Muscle layer of colon (tissue), 2 donors: ENCODE measurements around the gene MED25.

Experiments used
- H3K27ac ChIP-seq: one replicate; pipeline ENCODE4 v1.7.0; 2013; ENCODE audit warnings: low read depth, mild to moderate bottlenecking, low read length, moderate library complexity
- H3K27me3 ChIP-seq, 2 donors: one replicate each; pipeline ENCODE4 v1.7.0; 2013; ENCODE audit warnings: low read length in 2 of 2, mild to moderate bottlenecking in 2 of 2; ENCODE audit not compliant: insufficient read depth in 2 of 2, control insufficient read depth in 1 of 2
- H3K36me3 ChIP-seq: one replicate; pipeline ENCODE4 v1.7.0; 2013; ENCODE audit warnings: mild to moderate bottlenecking, low read length; ENCODE audit not compliant: insufficient read depth
- H3K4me1 ChIP-seq: one replicate; pipeline ENCODE4 v1.7.0; 2013; ENCODE audit warnings: mild to moderate bottlenecking, low read length; ENCODE audit not compliant: insufficient read depth
- H3K4me3 ChIP-seq, 2 donors: one replicate each; pipeline ENCODE4 v1.7.0; 2013; ENCODE audit warnings: low read length in 2 of 2, low read depth in 1 of 2, mild to moderate bottlenecking in 1 of 2, moderate library complexity in 1 of 2
- H3K9ac ChIP-seq: one replicate; pipeline ENCODE4 v1.7.0; 2013; ENCODE audit warnings: low read length
- H3K9me3 ChIP-seq: one replicate; pipeline ENCODE4 v1.7.0; 2013; ENCODE audit warnings: mild to moderate bottlenecking, low read length
- donor health status: abdominal sarcoma.
- donor health status: Adenocarcinoma of cecum.

The MED25 gene

GRCh38 chr19:49799798-49800376 is 18.2 kb upstream of the MED25 start:
- Histone ChIP-seq H3K9me3 (no peaks in the 10 kb centered on the region), H3K27me3 (no peaks in the 10 kb centered on the region), H3K9ac (no peak overlapping the region), H3K36me3 (peaks cover 63% of the 10 kb centered on the region), H3K27ac (no peak overlapping the region), H3K4me1 (peaks cover 5% of the 10 kb centered on the region), H3K4me3 (no peak overlapping the region)

GRCh38 chr19:49800771-49801170 is 17.3 kb upstream of the MED25 start:
- H3K27ac ChIP-seq, result no peak overlapping the region
- H3K4me3 ChIP-seq, result no peak overlapping the region
- H3K4me1 ChIP-seq, result peaks cover 5% of the 10 kb centered on the region

GRCh38 chr19:49801401-49801888 is 16.6 kb upstream of the MED25 start:
- Histone ChIP-seq H3K27me3 (no peaks in the 10 kb centered on the region), H3K36me3 (peaks cover 51% of the 10 kb centered on the region), H3K4me1 (peaks cover 5% of the 10 kb centered on the region), H3K9me3 (no peaks in the 10 kb centered on the region), H3K27ac (peak overlapping the region; percentile 57), H3K4me3 (peak overlapping the region; percentile 55 to 65), H3K9ac (no peak overlapping the region)

More at GRCh38 chr19:49800771-49801170, 17.3 kb upstream of the MED25 start:
- H3K9ac ChIP-seq, result no peak overlapping the region
- H3K27me3 ChIP-seq, result no peaks in the 10 kb centered on the region
- H3K36me3 ChIP-seq, result peaks cover 58% of the 10 kb centered on the region
- H3K9me3 ChIP-seq, result no peaks in the 10 kb centered on the region

- Histone ChIP-seq H3K9ac (peak overlapping the region; percentile 27), H3K36me3 (peaks cover 47% of the 10 kb centered on the region), H3K27me3 (no peaks in the 10 kb centered on the region), H3K27ac (peak overlapping the region; percentile 57), H3K4me1 (peaks cover 5% of the 10 kb centered on the region), H3K9me3 (no peaks in the 10 kb centered on the region), H3K4me3 (peak overlapping the region; percentile 55 to 65)
Observed at GRCh38 chr19:49801966-49802661, 16.0 kb upstream of the MED25 start.

- no peaks in the 10 kb centered on the region for H3K27me3 ChIP-seq
- peak overlapping the region; percentile 55 to 65 for H3K4me3 ChIP-seq
- peaks cover 7% of the 10 kb centered on the region for H3K4me1 ChIP-seq
- peaks cover 49% of the 10 kb centered on the region for H3K36me3 ChIP-seq
- H3K9me3 ChIP-seq, result no peaks in the 10 kb centered on the region
- H3K27ac ChIP-seq, result peak overlapping the region; percentile 57
- peak overlapping the region; percentile 27 for H3K9ac ChIP-seq
Observed at GRCh38 chr19:49802836-49803528, 15.1 kb upstream of the MED25 start.

GRCh38 chr19:49803529-49803856 is 14.6 kb upstream of the MED25 start:
- Histone ChIP-seq H3K36me3 (peaks cover 44% of the 10 kb centered on the region), H3K9ac (peak overlapping the region; percentile 27), H3K4me1 (peaks cover 12% of the 10 kb centered on the region)

GRCh38 chr19:49805822-49806619 is 12.1 kb upstream of the MED25 start:
- Histone ChIP-seq H3K27ac (no peak overlapping the region), H3K27me3 (no peaks in the 10 kb centered on the region), H3K36me3 (peaks cover 27% of the 10 kb centered on the region), H3K4me1 (peaks cover 21% of the 10 kb centered on the region), H3K4me3 (no peak overlapping the region), H3K9me3 (no peaks in the 10 kb centered on the region), H3K9ac (no peak overlapping the region)

More at GRCh38 chr19:49803529-49803856, 14.6 kb upstream of the MED25 start:
- Histone ChIP-seq H3K4me3 (no peak overlapping the region), H3K9me3 (no peaks in the 10 kb centered on the region), H3K27me3 (no peaks in the 10 kb centered on the region), H3K27ac (no peak overlapping the region)

GRCh38 chr19:49806620-49806959 is 11.5 kb upstream of the MED25 start:
- H3K4me1 ChIP-seq, result peaks cover 21% of the 10 kb centered on the region
- no peak overlapping the region for H3K9ac ChIP-seq
- no peaks in the 10 kb centered on the region for H3K27me3 ChIP-seq
- no peaks in the 10 kb centered on the region for H3K9me3 ChIP-seq
- no peak overlapping the region for H3K4me3 ChIP-seq
- H3K27ac ChIP-seq, result no peak overlapping the region
- H3K36me3 ChIP-seq, result peaks cover 27% of the 10 kb centered on the region

- no peak overlapping the region for H3K4me3 ChIP-seq
- no peak overlapping the region for H3K9ac ChIP-seq
- H3K4me1 ChIP-seq, result peaks cover 23% of the 10 kb centered on the region
- no peak overlapping the region for H3K27ac ChIP-seq
- peaks cover 27% of the 10 kb centered on the region for H3K36me3 ChIP-seq
- H3K9me3 ChIP-seq, result no peaks in the 10 kb centered on the region
- H3K27me3 ChIP-seq, result no peaks in the 10 kb centered on the region
Observed at GRCh38 chr19:49807058-49807903, 10.8 kb upstream of the MED25 start.

- Histone ChIP-seq H3K9ac (no peak overlapping the region), H3K36me3 (peaks cover 26% of the 10 kb centered on the region), H3K27ac (peak overlapping the region; percentile 72), H3K4me3 (peak overlapping the region in 1 of 2 donors; percentile 72), H3K9me3 (no peaks in the 10 kb centered on the region), H3K4me1 (peaks cover 25% of the 10 kb centered on the region), H3K27me3 (no peaks in the 10 kb centered on the region)
Observed at GRCh38 chr19:49807904-49808675, 10.0 kb upstream of the MED25 start.
